ENCODE measurements around the gene MMP23B. TPM values are rescaled to one million over a fixed set of nuclear protein-coding genes. Genes with fewer than 3 reads are reported as not detected.

The MMP23B gene
- total and polyA plus RNA-seq, 2 experiments from 2014 or later = 73.4 to 136 TPM

DNA sequence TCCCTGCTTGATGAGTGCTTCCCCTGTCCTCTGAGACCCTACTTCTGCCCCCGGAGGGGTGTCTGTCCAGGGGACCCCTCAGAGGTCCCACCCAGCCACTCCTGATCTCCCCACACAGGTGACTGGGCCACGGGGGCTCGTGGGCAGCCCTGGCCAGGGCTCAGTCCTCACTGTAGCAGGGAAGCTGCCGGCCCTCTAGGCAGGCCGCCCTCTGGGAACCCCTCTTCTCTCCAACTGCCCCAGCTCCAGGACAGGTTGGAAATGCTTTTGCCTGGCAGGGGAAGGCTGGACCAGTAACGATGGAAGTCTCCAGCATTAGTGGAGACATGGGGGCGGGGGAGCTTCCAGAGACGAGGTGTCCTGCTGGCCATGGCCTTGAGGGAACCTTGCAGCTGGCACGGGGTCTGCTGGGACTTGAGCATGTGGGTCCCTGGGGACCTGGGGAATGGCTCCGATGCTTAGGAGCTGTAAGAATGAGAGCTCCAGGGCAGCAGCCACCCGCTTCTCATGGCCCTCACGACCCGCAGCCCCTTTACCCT lies 28.9 kb upstream of the MMP23B start:
- Histone ChIP-seq H3K79me2 (no peaks in the 10 kb centered on the region), H2AFZ (no peak overlapping the region), H3K4me3 (no peak overlapping the region), H4K20me1 (ENCODE audit: insufficient read depth, poor library complexity, severe bottlenecking) (no peaks in the 10 kb centered on the region), H3K27me3 (peaks cover 49% of the 10 kb centered on the region), H3K36me3 (replicated peaks; ENCODE audit: insufficient read depth, low read depth) (no peaks in the 10 kb centered on the region), H3K4me2 (no peak overlapping the region), H3K9me3 (ENCODE audit: low read depth) (no peaks in the 10 kb centered on the region), H3K9me2 (replicated peaks; ENCODE audit: insufficient read depth) (no peaks in the 10 kb centered on the region), H3K4me1 (ENCODE audit: insufficient read depth) (peaks cover 3% of the 10 kb centered on the region), H3K27ac (no peak overlapping the region)
- TF ChIP-seq EZH2 (IDR thresholded peaks at IDR 0.05; ENCODE audit: borderline replicate concordance) = no peak
- no peak for TF ChIP-seq EZH2phosphoT487 (IDR thresholded peaks at IDR 0.05; ENCODE audit: low read depth, severe bottlenecking, unreplicated experiment)
- TF ChIP-seq CTCF (IDR thresholded peaks at IDR 0.05; ENCODE audit: poor library complexity) = no peak
- WGBS (ENCODE audit: low lambda C conversion rate, missing lambda C conversion rate) = 72% methylated on average over 12 of the region's 13 CpGs
- DNase-seq (ENCODE audit: low spot score) = no peak

DNA sequence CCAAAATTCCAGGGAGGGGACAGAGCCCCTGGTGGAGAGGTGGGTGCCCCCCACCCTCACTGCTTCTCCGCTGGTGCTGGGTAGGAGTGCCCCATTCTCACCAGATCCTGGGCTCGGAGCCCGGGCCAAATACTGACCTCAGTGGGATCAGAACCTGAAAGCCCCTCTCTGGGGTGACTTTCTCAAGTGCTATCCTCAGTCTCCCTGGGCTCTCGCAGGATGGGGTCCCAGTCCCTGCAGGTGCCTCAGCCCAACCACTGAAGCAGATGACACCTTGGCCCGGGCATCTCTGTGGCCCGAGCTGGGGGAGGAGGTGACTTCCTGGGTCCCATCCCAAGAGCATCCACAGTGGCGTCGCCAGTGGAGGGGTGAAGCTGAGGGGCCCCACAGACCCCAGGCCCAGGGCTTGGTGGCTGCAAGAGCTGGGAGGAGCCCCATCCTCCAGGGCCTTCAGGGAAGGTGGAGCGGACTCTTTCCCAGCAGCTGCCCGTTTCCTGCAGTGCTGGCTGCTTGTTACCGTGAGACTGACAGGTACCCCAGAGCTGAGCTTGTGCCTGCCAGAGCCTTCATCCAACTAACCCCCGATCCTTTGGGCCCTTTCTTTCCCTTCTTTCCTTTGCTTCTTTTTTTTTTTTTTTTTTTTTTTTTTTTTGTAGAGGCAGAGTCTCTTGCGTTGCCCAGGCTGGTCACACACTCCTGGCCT lies 28.2 kb upstream of the MMP23B start:
- Histone ChIP-seq H3K79me2 (no peaks in the 10 kb centered on the region), H2AFZ (no peak overlapping the region), H3K9me3 (ENCODE audit: low read depth) (no peaks in the 10 kb centered on the region), H4K20me1 (ENCODE audit: insufficient read depth, poor library complexity, severe bottlenecking) (no peaks in the 10 kb centered on the region), H3K27ac (no peak overlapping the region), H3K4me3 (no peak overlapping the region), H3K4me1 (ENCODE audit: insufficient read depth) (peaks cover 3% of the 10 kb centered on the region), H3K27me3 (peaks cover 41% of the 10 kb centered on the region), H3K9me2 (replicated peaks; ENCODE audit: insufficient read depth) (no peaks in the 10 kb centered on the region), H3K36me3 (replicated peaks; ENCODE audit: insufficient read depth, low read depth) (no peaks in the 10 kb centered on the region), H3K4me2 (no peak overlapping the region)
- TF ChIP-seq EZH2 (IDR thresholded peaks at IDR 0.05; ENCODE audit: borderline replicate concordance) = no peak
- TF ChIP-seq EZH2phosphoT487 (IDR thresholded peaks at IDR 0.05; ENCODE audit: low read depth, severe bottlenecking, unreplicated experiment) = no peak
- TF ChIP-seq CTCF (IDR thresholded peaks at IDR 0.05; ENCODE audit: poor library complexity) = no peak
- DNase-seq (ENCODE audit: low spot score) = no peak
- WGBS (ENCODE audit: low lambda C conversion rate, missing lambda C conversion rate) = 84% methylated on average over 11 of the region's 13 CpGs

DNA sequence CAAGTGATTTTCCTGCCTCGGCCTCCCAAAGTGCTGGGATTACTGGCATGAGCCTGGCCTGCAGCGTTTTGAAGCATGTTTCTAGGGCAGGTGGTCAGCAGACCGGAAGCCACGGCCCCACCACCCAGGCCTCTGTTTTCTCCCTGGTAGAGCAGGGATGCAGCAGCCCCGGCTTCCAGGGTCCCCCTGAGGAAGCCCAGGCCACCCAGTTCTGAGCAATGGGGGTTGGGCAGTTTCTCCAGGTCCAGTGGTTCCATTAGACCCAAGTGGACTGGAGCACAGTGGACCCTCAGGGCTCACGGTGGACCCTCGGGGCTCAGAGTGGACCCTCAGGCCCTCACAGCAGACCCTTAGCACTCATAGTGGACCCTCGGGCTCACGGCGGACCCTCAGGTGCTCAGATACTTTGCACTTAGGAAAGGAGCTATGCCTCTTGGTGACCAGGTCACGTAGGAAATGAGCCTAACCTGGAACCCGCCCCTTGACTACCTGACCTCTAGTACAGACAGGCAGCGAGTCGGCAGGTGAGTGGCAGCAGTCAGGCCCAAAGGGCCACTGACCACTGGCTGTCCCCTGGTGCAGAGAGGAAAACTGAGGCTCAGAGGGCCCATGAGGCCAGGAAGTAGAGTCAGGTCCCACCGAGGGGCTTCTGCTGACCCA lies 27.5 kb upstream of the MMP23B start:
- H3K9me3 ChIP-seq (ENCODE audit: low read depth) = no peaks in the 10 kb centered on the region
- DNase-seq (ENCODE audit: low spot score) = no peak
- peaks cover 35% of the 10 kb centered on the region for H3K27me3 ChIP-seq
- H3K9me2 ChIP-seq (replicated peaks; ENCODE audit: insufficient read depth) = no peaks in the 10 kb centered on the region
- no peaks in the 10 kb centered on the region for H3K36me3 ChIP-seq (replicated peaks; ENCODE audit: insufficient read depth, low read depth)
- peaks cover 3% of the 10 kb centered on the region for H3K4me1 ChIP-seq (ENCODE audit: insufficient read depth)
- TF ChIP-seq CTCF (IDR thresholded peaks at IDR 0.05; ENCODE audit: poor library complexity) = no peak
- TF ChIP-seq EZH2 (IDR thresholded peaks at IDR 0.05; ENCODE audit: borderline replicate concordance) = no peak
- TF ChIP-seq EZH2phosphoT487 (IDR thresholded peaks at IDR 0.05; ENCODE audit: low read depth, severe bottlenecking, unreplicated experiment) = no peak
- H3K79me2 ChIP-seq = no peaks in the 10 kb centered on the region
- no peak overlapping the region for H3K27ac ChIP-seq
- no peak overlapping the region for H2AFZ ChIP-seq
- H3K4me3 ChIP-seq = no peak overlapping the region
- 88% methylated on average over 15 of the region's 15 CpGs for WGBS (ENCODE audit: low lambda C conversion rate, missing lambda C conversion rate)
- H3K4me2 ChIP-seq = no peak overlapping the region
- H4K20me1 ChIP-seq (ENCODE audit: insufficient read depth, poor library complexity, severe bottlenecking) = no peaks in the 10 kb centered on the region
